Measurements from ENCODE around the gene SHROOM4. TPM values are rescaled to one million over a fixed set of nuclear protein-coding genes. Genes with fewer than 3 reads are reported as not detected.
A peak's percentile ranks its signal among the peaks of the same experiment; 100 is the strongest.

SHROOM4 gene
- total RNA-seq, 4 donors from 2014 or later, result 2.7 to 8.8 (median 4.3) TPM

GRCh38 chrX:50812995-50813842 lies 775 bp downstream of the SHROOM4 start:
- intact Hi-C loops (cut with DNase I), result no loop called here
- no peaks in the 10 kb centered on the region for H3K27me3 ChIP-seq

GRCh38 chrX:50805276-50805675 lies 8.7 kb downstream of the SHROOM4 start:
- intact Hi-C loops (cut with DNase I), result no loop called here
- no peaks in the 10 kb centered on the region for H3K27me3 ChIP-seq
- H3K9me3 ChIP-seq, result no peaks in the 10 kb centered on the region
- TF ChIP-seq POLR2A (IDR thresholded peaks at IDR 0.05) (no peak), CTCF (IDR thresholded peaks at IDR 0.05) (no peak)
- no peak overlapping the region for H3K4me3 ChIP-seq
- no peaks in the 10 kb centered on the region for H3K36me3 ChIP-seq
- peak overlapping the region in 1 of 4 donors; percentile 13 for H3K27ac ChIP-seq
- H3K4me1 ChIP-seq, result peaks cover 0 to 37% (median 0%) of the 10 kb centered on the region in 3 donors
- no peak for DNase-seq
- 30 to 55% methylated on average over 4 of the region's 4 CpGs for WGBS, 2 donors

More at GRCh38 chrX:50812995-50813842, 775 bp downstream of the SHROOM4 start:
- H3K27ac ChIP-seq, result peak overlapping the region; percentile 60 to 79 (median 70)
- peaks cover 0 to 7% (median 0%) of the 10 kb centered on the region in 3 donors for H3K4me1 ChIP-seq
- H3K36me3 ChIP-seq, result no peaks in the 10 kb centered on the region
- 29% methylated on average over 4 of the region's 59 CpGs; no CpG with 5 or more reads in 1 of the 2 donors for WGBS, 2 donors
- DNase-seq, result no peak
- TF ChIP-seq POLR2A (IDR thresholded peaks at IDR 0.05), result no peak
- TF ChIP-seq CTCF (IDR thresholded peaks at IDR 0.05), result no peak
- peak overlapping the region; percentile 41 to 64 (median 54) for H3K4me3 ChIP-seq
- H3K9me3 ChIP-seq, result no peaks in the 10 kb centered on the region

GRCh38 chrX:50801135-50801534 lies 12.9 kb downstream of the SHROOM4 start:
- 6 to 28% methylated on average over 2 of the region's 2 CpGs for WGBS, 2 donors

GRCh38 chrX:50799531-50799961 lies 14.4 kb downstream of the SHROOM4 start:
- Histone ChIP-seq H3K27me3 (no peaks in the 10 kb centered on the region), H3K9me3 (no peaks in the 10 kb centered on the region), H3K4me3 (no peak overlapping the region), H3K36me3 (no peaks in the 10 kb centered on the region), H3K27ac (peak overlapping the region; percentile 22 to 70 (median 56)), H3K4me1 (peaks cover 0 to 50% (median 3%) of the 10 kb centered on the region in 3 donors)
- 0 to 63% methylated on average over 2 to 4 of the region's 4 CpGs for WGBS, 2 donors
- DNase-seq, result no peak
- intact Hi-C loops (cut with DNase I), result no loop called here
- TF ChIP-seq CTCF (IDR thresholded peaks at IDR 0.05) (no peak), POLR2A (IDR thresholded peaks at IDR 0.05) (no peak)

More at GRCh38 chrX:50801135-50801534, 12.9 kb downstream of the SHROOM4 start:
- H3K36me3 ChIP-seq, result no peaks in the 10 kb centered on the region
- peak overlapping the region in 3 of 4 donors; percentile 24 to 70 (median 54) for H3K27ac ChIP-seq
- DNase-seq, result no peak
- H3K9me3 ChIP-seq, result no peaks in the 10 kb centered on the region
- H3K4me3 ChIP-seq, result no peak overlapping the region
- no peak for TF ChIP-seq POLR2A (IDR thresholded peaks at IDR 0.05)
- no peak for TF ChIP-seq CTCF (IDR thresholded peaks at IDR 0.05)
- intact Hi-C loops (cut with DNase I), result no loop called here
- peaks cover 0 to 57% (median 3%) of the 10 kb centered on the region in 3 donors for H3K4me1 ChIP-seq
- H3K27me3 ChIP-seq, result no peaks in the 10 kb centered on the region

- TF ChIP-seq CTCF (IDR thresholded peaks at IDR 0.05) (no peak), POLR2A (IDR thresholded peaks at IDR 0.05) (no peak)
- no peak overlapping the region for H3K4me3 ChIP-seq
- no peaks in the 10 kb centered on the region for H3K9me3 ChIP-seq
- 60 to 81% methylated on average over 4 of the region's 4 CpGs for WGBS, 2 donors
- intact Hi-C loops (cut with DNase I), result no loop called here
- DNase-seq, result no peak
- H3K27me3 ChIP-seq, result no peaks in the 10 kb centered on the region
- no peaks in the 10 kb centered on the region for H3K36me3 ChIP-seq
- H3K27ac ChIP-seq, result peak overlapping the region in 3 of 4 donors; percentile 54 to 70 (median 59)
- peaks cover 0 to 49% (median 3%) of the 10 kb centered on the region in 3 donors for H3K4me1 ChIP-seq
Observed at GRCh38 chrX:50798783-50799182, 15.2 kb downstream of the SHROOM4 start.

All from esophagus squamous epithelium (tissue), 5 donors.